ENCODE data around the gene PACC1. TPM values are rescaled to one million over a fixed set of nuclear protein-coding genes. Genes with fewer than 3 reads are reported as not detected.

The PACC1 gene
- total RNA-seq, 1 donor from 2014 or later = 43.2 TPM

DNA sequence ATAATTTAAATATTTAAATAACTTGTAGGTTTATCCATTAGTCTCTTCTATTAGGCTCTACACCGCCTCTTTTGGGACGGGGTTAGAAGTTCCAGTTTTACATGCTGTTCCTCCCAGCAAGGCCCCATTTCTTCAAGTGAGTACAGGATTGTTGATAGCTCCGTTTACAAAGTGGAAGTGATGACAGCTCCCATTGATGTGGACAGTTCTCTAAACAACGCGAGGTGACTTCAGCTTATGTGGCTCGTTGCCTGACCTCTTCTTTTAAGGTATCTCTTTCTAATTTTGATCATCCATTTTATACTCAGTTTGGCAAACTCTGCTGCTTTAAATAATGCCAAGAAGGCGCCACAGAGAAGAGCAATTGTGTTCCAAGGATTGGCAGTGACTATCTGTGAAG, 49.7 kb downstream of the PACC1 start:
- Histone ChIP-seq H3K27me3 (ENCODE audit: control insufficient read depth, insufficient read depth, low read length) (no peaks in the 10 kb centered on the region), H3K36me3 (ENCODE audit: control insufficient read depth, insufficient read depth, low read length) (no peaks in the 10 kb centered on the region), H3K4me3 (ENCODE audit: low read depth, low read length) (no peak overlapping the region)
- TF ChIP-seq, protein P1, sequence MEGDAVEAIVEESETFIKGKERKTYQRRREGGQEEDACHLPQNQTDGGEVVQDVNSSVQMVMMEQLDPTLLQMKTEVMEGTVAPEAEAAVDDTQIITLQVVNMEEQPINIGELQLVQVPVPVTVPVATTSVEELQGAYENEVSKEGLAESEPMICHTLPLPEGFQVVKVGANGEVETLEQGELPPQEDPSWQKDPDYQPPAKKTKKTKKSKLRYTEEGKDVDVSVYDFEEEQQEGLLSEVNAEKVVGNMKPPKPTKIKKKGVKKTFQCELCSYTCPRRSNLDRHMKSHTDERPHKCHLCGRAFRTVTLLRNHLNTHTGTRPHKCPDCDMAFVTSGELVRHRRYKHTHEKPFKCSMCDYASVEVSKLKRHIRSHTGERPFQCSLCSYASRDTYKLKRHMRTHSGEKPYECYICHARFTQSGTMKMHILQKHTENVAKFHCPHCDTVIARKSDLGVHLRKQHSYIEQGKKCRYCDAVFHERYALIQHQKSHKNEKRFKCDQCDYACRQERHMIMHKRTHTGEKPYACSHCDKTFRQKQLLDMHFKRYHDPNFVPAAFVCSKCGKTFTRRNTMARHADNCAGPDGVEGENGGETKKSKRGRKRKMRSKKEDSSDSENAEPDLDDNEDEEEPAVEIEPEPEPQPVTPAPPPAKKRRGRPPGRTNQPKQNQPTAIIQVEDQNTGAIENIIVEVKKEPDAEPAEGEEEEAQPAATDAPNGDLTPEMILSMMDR (IDR thresholded peaks at IDR 0.05; ENCODE audit: insufficient read depth, low read length, poor library complexity, severe bottlenecking) = no peak
- no peak for DNase-seq (ENCODE audit: low read depth)

- Histone ChIP-seq H3K36me3 (ENCODE audit: control insufficient read depth, insufficient read depth, low read length) (no peaks in the 10 kb centered on the region), H3K4me3 (ENCODE audit: low read depth, low read length) (no peak overlapping the region), H3K27me3 (ENCODE audit: control insufficient read depth, insufficient read depth, low read length) (no peaks in the 10 kb centered on the region)
- DNase-seq (ENCODE audit: low read depth) = no peak
- TF ChIP-seq, protein P1 (IDR thresholded peaks at IDR 0.05; ENCODE audit: insufficient read depth, low read length, poor library complexity, severe bottlenecking) = no peak
These were observed 54.7 kb downstream of the PACC1 start for GRCh38 chr1:212359794-212360479.

GRCh38 chr1:212355230-212355969, 59.3 kb downstream of the PACC1 start:
- Histone ChIP-seq H3K36me3 (ENCODE audit: control insufficient read depth, insufficient read depth, low read length) (no peaks in the 10 kb centered on the region), H3K4me3 (ENCODE audit: low read depth, low read length) (no peak overlapping the region), H3K27me3 (ENCODE audit: control insufficient read depth, insufficient read depth, low read length) (no peaks in the 10 kb centered on the region)
- TF ChIP-seq, protein P1 (IDR thresholded peaks at IDR 0.05; ENCODE audit: insufficient read depth, low read length, poor library complexity, severe bottlenecking) = no peak
- DNase-seq (ENCODE audit: low read depth) = no peak

DNA sequence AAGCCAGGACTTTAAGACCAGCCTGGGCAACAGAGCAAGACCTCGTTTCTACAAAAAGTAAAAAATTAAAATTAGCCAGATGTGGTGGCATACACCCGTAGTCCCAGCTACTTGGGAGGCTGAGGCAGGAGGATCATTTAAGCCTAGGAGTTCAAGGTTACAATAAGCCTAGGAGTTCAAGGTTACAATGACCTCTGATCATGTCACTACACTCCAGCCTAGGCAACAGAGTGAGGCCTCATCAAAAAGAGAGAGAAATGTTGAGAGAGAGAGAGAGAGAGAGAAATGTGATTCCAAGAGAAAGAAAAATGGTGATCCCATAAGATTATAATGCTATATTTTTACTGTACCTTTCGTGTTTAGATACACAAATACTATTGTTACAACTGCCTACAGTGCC, 60.2 kb downstream of the PACC1 start:
- H3K36me3 ChIP-seq (ENCODE audit: control insufficient read depth, insufficient read depth, low read length) = no peaks in the 10 kb centered on the region
- no peak overlapping the region for H3K4me3 ChIP-seq (ENCODE audit: low read depth, low read length)

DNA sequence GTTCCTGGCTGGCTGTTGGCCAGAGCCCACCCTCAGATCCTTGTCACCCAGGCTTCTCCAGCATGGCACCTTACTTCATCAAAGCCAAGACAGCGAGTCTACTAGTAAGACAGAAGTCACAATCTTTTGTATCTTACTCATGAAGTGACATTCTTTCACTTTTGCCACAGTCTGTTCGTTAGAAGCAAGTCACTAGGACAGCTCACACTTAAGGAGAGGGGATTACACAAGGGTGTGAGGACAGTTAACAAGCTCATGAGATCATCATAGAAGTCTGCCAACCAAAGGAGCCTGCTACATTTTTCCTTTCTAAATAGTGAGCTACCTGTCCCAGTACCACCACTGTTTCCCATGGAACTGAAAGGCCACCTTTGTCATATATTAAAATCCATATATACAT, 61.5 kb downstream of the PACC1 start:
- DNase-seq (ENCODE audit: low read depth) = no peak
- Histone ChIP-seq H3K36me3 (ENCODE audit: control insufficient read depth, insufficient read depth, low read length) (no peaks in the 10 kb centered on the region), H3K4me3 (ENCODE audit: low read depth, low read length) (no peak overlapping the region), H3K27me3 (ENCODE audit: control insufficient read depth, insufficient read depth, low read length) (no peaks in the 10 kb centered on the region)
- TF ChIP-seq, protein P1 (IDR thresholded peaks at IDR 0.05; ENCODE audit: insufficient read depth, low read length, poor library complexity, severe bottlenecking) = no peak

More for the DNA sequence above, 60.2 kb downstream of the PACC1 start:
- H3K27me3 ChIP-seq (ENCODE audit: control insufficient read depth, insufficient read depth, low read length) = no peaks in the 10 kb centered on the region
- no peak for DNase-seq (ENCODE audit: low read depth)
- TF ChIP-seq, protein P1 (IDR thresholded peaks at IDR 0.05; ENCODE audit: insufficient read depth, low read length, poor library complexity, severe bottlenecking) = no peak

Measured in kidney epithelial cell (primary cell).